Spleen (tissue), 7 donors: ENCODE results near the gene SLC25A45.
A peak's percentile ranks its signal among the peaks of the same experiment; 100 is the strongest.

ENCODE experiments used
- CTCF ChIP-seq, 11 experiments: fragments of 200-600 bp in 7 of 11; fragments of 450-650 bp in 4 of 11; sonication (generic) in 4 of 11; IDR thresholded peaks in 8 of 11; conservative IDR thresholded peaks in 3 of 11; 1 replicate in 7 of 11; 2 replicates in 4 of 11; pipeline versions ENCODE4 v1.4.0 to v1.8.0; 2016 to 2021; ENCODE audit warnings: antibody characterized with exemption in 11 of 11, inconsistent platforms in 4 of 11, mild to moderate bottlenecking in 1 of 11
- POLR2A ChIP-seq, 3 donors: fragments of 450-650 bp; IDR thresholded peaks; one replicate each; pipeline ENCODE4 v1.5.1; 2017; ENCODE audit warnings: antibody characterized with exemption in 3 of 3, mild to moderate bottlenecking in 1 of 3
- donor health status: DM: no; HTN: no; CAD: no; lungs with moderate emphysema.
- donor health status: DM: no; HTN: no; CAD: no.
- donor health status: DM: no; HTN: no; CAD: no.

DNA sequence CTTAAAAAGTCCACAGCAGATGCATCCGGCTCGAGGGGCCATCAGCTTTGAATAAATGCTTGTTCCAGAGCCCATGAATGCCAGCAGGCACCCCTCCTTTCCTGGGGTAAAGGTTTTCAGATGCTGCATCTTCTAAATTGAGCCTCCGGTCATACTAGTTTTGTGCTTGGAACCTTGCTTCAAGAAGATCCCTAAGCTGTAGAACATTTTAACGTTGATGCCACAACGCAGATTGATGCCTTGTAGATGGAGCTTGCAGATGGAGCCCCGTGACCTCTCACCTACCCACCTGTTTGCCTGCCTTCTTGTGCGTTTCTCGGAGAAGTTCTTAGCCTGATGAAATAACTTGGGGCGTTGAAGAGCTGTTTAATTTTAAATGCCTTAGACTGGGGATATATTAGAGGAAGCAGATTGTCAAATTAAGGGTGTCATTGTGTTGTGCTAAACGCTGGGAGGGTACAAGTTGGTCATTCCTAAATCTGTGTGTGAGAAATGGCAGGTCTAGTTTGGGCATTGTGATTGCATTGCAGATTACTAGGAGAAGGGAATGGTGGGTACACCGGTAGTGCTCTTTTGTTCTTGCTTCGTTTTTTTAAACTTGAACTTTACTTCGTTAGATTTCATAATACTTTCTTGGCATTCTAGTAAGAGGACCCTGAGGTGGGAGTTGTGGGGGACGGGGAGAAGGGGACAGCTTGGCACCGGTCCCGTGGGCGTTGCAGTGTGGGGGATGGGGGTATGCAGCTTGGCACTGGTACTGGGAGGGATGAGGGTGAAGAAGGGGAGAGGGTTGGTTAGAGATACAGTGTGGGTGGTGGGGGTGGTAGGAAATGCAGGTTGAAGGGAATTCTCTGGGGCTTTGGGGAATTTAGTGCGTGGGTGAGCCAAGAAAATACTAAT lies 42.0 kb upstream of the SLC25A45 start:
- peak in 1 of 3 donors; percentile 23 for TF ChIP-seq POLR2A (IDR thresholded peaks at IDR 0.05)
- no peak for TF ChIP-seq CTCF (IDR thresholded peaks at IDR 0.05 in 8 of 11, conservative IDR thresholded peaks at IDR 0.05 in 3 of 11)
